Esophagus squamous epithelium (tissue), 5 donors: ENCODE data around the gene MTREX. TPM values are rescaled to one million over a fixed set of nuclear protein-coding genes. Genes with fewer than 3 reads are reported as not detected.

ENCODE experiments used
- DNase-seq: peaks from one replicate; lab custom pipeline; 2025; lab: John Stamatoyannopoulos, UW
- H3K27ac ChIP-seq, 4 donors: fragments of 200-600 bp; sonication (generic); one replicate each; pipeline ENCODE4 v1.5.1; 2016 to 2019; ENCODE audit warnings: mild to moderate bottlenecking in 1 of 4
- H3K27me3 ChIP-seq, 4 donors: fragments of 200-600 bp; sonication (generic); 1 replicate in 3 of 4; 2 replicates in 1 of 4; pipeline versions ENCODE4 v1.5.1 to v1.6.0; 2017 to 2021; ENCODE audit warnings: antibody characterized with exemption in 1 of 4
- H3K36me3 ChIP-seq, 3 donors: fragments of 200-600 bp; sonication (generic); one replicate each; pipeline ENCODE4 v1.5.1; 2016 to 2019
- H3K4me1 ChIP-seq, 3 donors: fragments of 200-600 bp; sonication (generic); one replicate each; pipeline ENCODE4 v1.5.1; 2017 to 2019
- H3K4me3 ChIP-seq, 4 donors: fragments of 200-600 bp; sonication (generic); 1 replicate in 3 of 4; 2 replicates in 1 of 4; pipeline ENCODE4 v1.5.1; 2016 to 2019; ENCODE audit warnings: mild to moderate bottlenecking in 2 of 4, moderate library complexity in 1 of 4
- H3K9me3 ChIP-seq, 3 donors: fragments of 200-600 bp; sonication (generic); one replicate each; pipeline ENCODE4 v1.5.1; 2016 to 2019
- CTCF ChIP-seq, 6 experiments: fragments of 450-650 bp in 4 of 6; fragments of 200-600 bp in 2 of 6; sonication (generic) in 2 of 6; IDR thresholded peaks; one replicate each; pipeline ENCODE4 v1.5.1; 2016 to 2019; ENCODE audit warnings: antibody characterized with exemption in 6 of 6, mild to moderate bottlenecking in 4 of 6, moderate library complexity in 4 of 6
- POLR2A ChIP-seq, 4 donors: fragments of 450-650 bp; IDR thresholded peaks; one replicate each; pipeline ENCODE4 v1.6.1; 2017; ENCODE audit warnings: antibody characterized with exemption in 4 of 4, mild to moderate bottlenecking in 4 of 4, moderate library complexity in 3 of 4
- WGBS, 2 donors: methylation state at CpG; one replicate each; pipeline ENCODE4 v1.1.5; 2018; 5-methylcytosine and 5-hydroxymethylcytosine counted together
- intact Hi-C: fragments of 100-400 bp; cut with DNase I; formaldehyde crosslinking; loops from one replicate; pipeline ENCODE4 v1.15.0; 2022
- total RNA-seq, 4 donors: library from RNA; depleted of rRNA; stranded (reverse); fragments of >200 nt; gene quantifications; one replicate each; pipeline ENCODE4 v1.1.0, GENCODE V29; 2016
- donor health status: DM: yes; HTN: yes; CAD: no.

Gene MTREX
- total RNA-seq, 4 donors from 2014 or later, result 63.9 to 79.3 (median 72.2) TPM

DNA sequence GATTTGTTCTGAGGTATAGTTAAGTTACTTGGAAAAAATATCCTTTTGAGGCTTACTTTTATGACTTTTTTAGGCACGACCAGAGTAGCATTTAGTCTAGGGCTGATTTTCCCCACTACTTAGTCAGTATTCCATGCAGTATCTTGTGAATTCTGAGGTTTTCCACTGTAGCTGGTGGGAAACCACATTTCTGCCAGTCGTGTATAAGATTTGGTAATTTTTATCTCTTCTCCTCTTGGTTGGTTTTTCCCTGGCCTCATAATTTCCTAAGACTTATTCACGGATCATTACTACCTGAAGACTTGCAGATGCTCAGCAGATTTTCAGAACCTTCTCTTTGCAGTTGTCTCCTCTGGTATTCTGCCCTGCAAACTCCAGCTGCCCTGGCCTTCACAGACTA lies 23.5 kb downstream of the MTREX start:
- TF ChIP-seq CTCF (IDR thresholded peaks at IDR 0.05) (no peak), POLR2A (IDR thresholded peaks at IDR 0.05) (no peak)
- H3K4me3 ChIP-seq, result no peak overlapping the region
- no peak for DNase-seq
- H3K36me3 ChIP-seq, result peaks cover 0 to 85% (median 0%) of the 10 kb centered on the region in 3 donors
- no peaks in the 10 kb centered on the region for H3K4me1 ChIP-seq
- no peaks in the 10 kb centered on the region for H3K9me3 ChIP-seq
- no peaks in the 10 kb centered on the region for H3K27me3 ChIP-seq
- 87% methylated on average over 3 of the region's 3 CpGs for WGBS, 2 donors
- intact Hi-C loops, result no loop called here
- H3K27ac ChIP-seq, result no peak overlapping the region

GRCh38 chr5:55333017-55333416 lies 25.2 kb downstream of the MTREX start:
- H3K27me3 ChIP-seq, result no peaks in the 10 kb centered on the region
- no peaks in the 10 kb centered on the region for H3K9me3 ChIP-seq
- no peaks in the 10 kb centered on the region for H3K4me1 ChIP-seq
- no peak overlapping the region for H3K27ac ChIP-seq
- 81 to 88% methylated on average over 1 of the region's 1 CpG for WGBS, 2 donors
- DNase-seq, result no peak
- no peak overlapping the region for H3K4me3 ChIP-seq
- peaks cover 0 to 79% (median 0%) of the 10 kb centered on the region in 3 donors for H3K36me3 ChIP-seq
- no peak for TF ChIP-seq POLR2A (IDR thresholded peaks at IDR 0.05)
- TF ChIP-seq CTCF (IDR thresholded peaks at IDR 0.05), result no peak
- intact Hi-C loops, result no loop called here

GRCh38 chr5:55333811-55334210 lies 26.0 kb downstream of the MTREX start:
- Histone ChIP-seq H3K4me1 (no peaks in the 10 kb centered on the region), H3K36me3 (peaks cover 0 to 71% (median 0%) of the 10 kb centered on the region in 3 donors), H3K9me3 (no peaks in the 10 kb centered on the region), H3K27me3 (no peaks in the 10 kb centered on the region), H3K4me3 (no peak overlapping the region), H3K27ac (no peak overlapping the region)
- intact Hi-C loops, result no loop called here
- DNase-seq, result no peak
- WGBS, 2 donors, result 97 to 99% methylated on average over 2 of the region's 2 CpGs
- TF ChIP-seq CTCF (IDR thresholded peaks at IDR 0.05), result no peak
- TF ChIP-seq POLR2A (IDR thresholded peaks at IDR 0.05), result no peak

- no peaks in the 10 kb centered on the region for H3K9me3 ChIP-seq
- H3K4me3 ChIP-seq, result no peak overlapping the region
- intact Hi-C loops, result no loop called here
- DNase-seq, result no peak
- H3K27ac ChIP-seq, result no peak overlapping the region
- no peaks in the 10 kb centered on the region for H3K4me1 ChIP-seq
- peaks cover 0 to 59% (median 0%) of the 10 kb centered on the region in 3 donors for H3K36me3 ChIP-seq
- no peak for TF ChIP-seq POLR2A (IDR thresholded peaks at IDR 0.05)
- TF ChIP-seq CTCF (IDR thresholded peaks at IDR 0.05), result no peak
- no peaks in the 10 kb centered on the region for H3K27me3 ChIP-seq
- 38 to 86% methylated on average over 2 of the region's 2 CpGs for WGBS, 2 donors
Observed at GRCh38 chr5:55338092-55338613, 30.4 kb downstream of the MTREX start.

GRCh38 chr5:55338810-55339243 lies 31.0 kb downstream of the MTREX start:
- TF ChIP-seq POLR2A (IDR thresholded peaks at IDR 0.05), result no peak
- no peak for TF ChIP-seq CTCF (IDR thresholded peaks at IDR 0.05)
- intact Hi-C loops, result no loop called here
- no peaks in the 10 kb centered on the region for H3K4me1 ChIP-seq
- 71 to 87% methylated on average over 4 to 5 of the region's 5 CpGs for WGBS, 2 donors
- H3K27ac ChIP-seq, result no peak overlapping the region
- H3K9me3 ChIP-seq, result no peaks in the 10 kb centered on the region
- H3K27me3 ChIP-seq, result no peaks in the 10 kb centered on the region
- peaks cover 0 to 57% (median 0%) of the 10 kb centered on the region in 3 donors for H3K36me3 ChIP-seq
- DNase-seq, result no peak
- no peak overlapping the region for H3K4me3 ChIP-seq
